Left cardiac atrium (tissue), 2 donors: ENCODE results near the gene SMG1. TPM values are rescaled to one million over a fixed set of nuclear protein-coding genes. Genes with fewer than 3 reads are reported as not detected.

ENCODE experiments used
- total RNA-seq, 2 donors: library from RNA; stranded (reverse); fragmentation: NEBNext Ultra II Directional; extraction: Animal tissue kit (Norgen Biotek cat#: 25700); gene quantifications; one replicate each; pipeline ENCODE4 v1.2.1, GENCODE V29; 2021
- donor health status: DM: no; HTN: yes; CAD: no; lungs with severe emphysema.
- donor health status: DM: yes; HTN: yes; CAD: no.

SMG1 gene
- total RNA-seq, 2 donors from 2014 or later, result 37.7 to 41.9 TPM

Other genes starting within 250 kb of the SMG1 start
- gene RPS15A, start 136.1 kb downstream of the SMG1 start, total RNA-seq, result 100 to 1,000 TPM; 749 to 791 TPM
- 10 to 100 TPM; 37.0 to 39.8 TPM for gene ARL6IP1, start 124.9 kb downstream of the SMG1 start, total RNA-seq
- 1 to 10 TPM in 1 of 2 donors, under 1 TPM in 1; 0.85 to 1.2 TPM for gene TMC7, start 57.5 kb upstream of the SMG1 start, total RNA-seq
- 10 to 100 TPM; 30.6 to 31.5 TPM for gene COQ7, start 141.2 kb upstream of the SMG1 start, total RNA-seq
- gene ITPRIPL2, start 187.6 kb upstream of the SMG1 start, total RNA-seq, result 10 to 100 TPM; 23.3 to 40.7 TPM
- gene SYT17, start 241.8 kb upstream of the SMG1 start, total RNA-seq, result 1 to 10 TPM in 1 of 2 donors, under 1 TPM in 1; 0.52 to 1.4 TPM